ENCODE data around the gene RABGAP1.

GRCh38 chr9:123028136-123028535, 87.3 kb downstream of the RABGAP1 start:
- TF ChIP-seq CTCF (IDR thresholded peaks at IDR 0.05; ENCODE audit: low read length) (no peak), EZH2 (optimal IDR thresholded peaks at IDR 0.05; ENCODE audit: low read depth, low read length) (no peak)
